ENCODE measurements around the gene CEMIP. TPM values are rescaled to one million over a fixed set of nuclear protein-coding genes. Genes with fewer than 3 reads are reported as not detected.

Gene CEMIP
- polyA plus RNA-seq, 1 of the 3 experiments (the other 2 are of a cell fraction) = 27.8 TPM

DNA sequence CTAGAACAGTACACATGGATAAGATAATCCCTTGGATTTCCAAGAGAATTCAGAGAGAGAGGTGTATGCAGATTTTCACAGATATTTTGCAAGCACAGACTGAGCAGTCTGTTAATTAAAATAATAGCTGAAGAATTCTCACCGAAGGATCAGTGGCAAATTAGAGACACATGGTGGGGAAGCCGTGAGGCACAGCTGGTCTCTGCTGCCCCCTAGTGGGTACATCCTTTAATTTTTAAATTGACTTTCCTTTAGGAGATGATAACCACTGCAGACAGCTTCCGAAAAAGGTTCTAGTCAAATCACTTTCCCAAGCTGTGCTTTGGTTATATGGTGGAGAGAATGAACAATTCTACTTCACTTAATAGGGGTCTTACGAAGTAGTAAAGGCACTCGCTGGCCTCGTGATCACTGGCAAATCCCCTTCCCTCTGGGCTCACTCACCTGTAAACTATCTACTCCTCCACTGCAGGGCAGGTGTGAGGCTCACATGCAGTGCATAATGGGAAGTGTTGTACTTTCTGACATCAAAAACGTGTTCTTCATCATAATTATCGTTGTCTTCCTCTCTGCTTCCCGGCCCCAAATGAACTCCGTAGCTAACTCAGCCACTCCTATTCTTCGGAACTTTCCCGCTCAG, 191.0 kb downstream of the CEMIP start (continued):
- TF ChIP-seq, protein P1, sequence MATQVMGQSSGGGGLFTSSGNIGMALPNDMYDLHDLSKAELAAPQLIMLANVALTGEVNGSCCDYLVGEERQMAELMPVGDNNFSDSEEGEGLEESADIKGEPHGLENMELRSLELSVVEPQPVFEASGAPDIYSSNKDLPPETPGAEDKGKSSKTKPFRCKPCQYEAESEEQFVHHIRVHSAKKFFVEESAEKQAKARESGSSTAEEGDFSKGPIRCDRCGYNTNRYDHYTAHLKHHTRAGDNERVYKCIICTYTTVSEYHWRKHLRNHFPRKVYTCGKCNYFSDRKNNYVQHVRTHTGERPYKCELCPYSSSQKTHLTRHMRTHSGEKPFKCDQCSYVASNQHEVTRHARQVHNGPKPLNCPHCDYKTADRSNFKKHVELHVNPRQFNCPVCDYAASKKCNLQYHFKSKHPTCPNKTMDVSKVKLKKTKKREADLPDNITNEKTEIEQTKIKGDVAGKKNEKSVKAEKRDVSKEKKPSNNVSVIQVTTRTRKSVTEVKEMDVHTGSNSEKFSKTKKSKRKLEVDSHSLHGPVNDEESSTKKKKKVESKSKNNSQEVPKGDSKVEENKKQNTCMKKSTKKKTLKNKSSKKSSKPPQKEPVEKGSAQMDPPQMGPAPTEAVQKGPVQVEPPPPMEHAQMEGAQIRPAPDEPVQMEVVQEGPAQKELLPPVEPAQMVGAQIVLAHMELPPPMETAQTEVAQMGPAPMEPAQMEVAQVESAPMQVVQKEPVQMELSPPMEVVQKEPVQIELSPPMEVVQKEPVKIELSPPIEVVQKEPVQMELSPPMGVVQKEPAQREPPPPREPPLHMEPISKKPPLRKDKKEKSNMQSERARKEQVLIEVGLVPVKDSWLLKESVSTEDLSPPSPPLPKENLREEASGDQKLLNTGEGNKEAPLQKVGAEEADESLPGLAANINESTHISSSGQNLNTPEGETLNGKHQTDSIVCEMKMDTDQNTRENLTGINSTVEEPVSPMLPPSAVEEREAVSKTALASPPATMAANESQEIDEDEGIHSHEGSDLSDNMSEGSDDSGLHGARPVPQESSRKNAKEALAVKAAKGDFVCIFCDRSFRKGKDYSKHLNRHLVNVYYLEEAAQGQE (IDR thresholded peaks at IDR 0.05; ENCODE audit: low read depth, low read length) = no peak
- no peak for TF ChIP-seq POLR2AphosphoS5 (IDR thresholded peaks at IDR 0.05; ENCODE audit: low read depth, low read length)
- no peak for TF ChIP-seq TEAD4 (IDR thresholded peaks at IDR 0.05; ENCODE audit: borderline replicate concordance, insufficient read depth)
- TF ChIP-seq, protein P2, sequence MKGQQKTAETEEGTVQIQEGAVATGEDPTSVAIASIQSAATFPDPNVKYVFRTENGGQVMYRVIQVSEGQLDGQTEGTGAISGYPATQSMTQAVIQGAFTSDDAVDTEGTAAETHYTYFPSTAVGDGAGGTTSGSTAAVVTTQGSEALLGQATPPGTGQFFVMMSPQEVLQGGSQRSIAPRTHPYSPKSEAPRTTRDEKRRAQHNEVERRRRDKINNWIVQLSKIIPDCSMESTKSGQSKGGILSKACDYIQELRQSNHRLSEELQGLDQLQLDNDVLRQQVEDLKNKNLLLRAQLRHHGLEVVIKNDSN (IDR thresholded peaks at IDR 0.05; ENCODE audit: borderline replicate concordance, low read depth) = no peak
- TF ChIP-seq EP300 (IDR thresholded peaks at IDR 0.05; ENCODE audit: borderline replicate concordance in 1 of 2, low read depth in 1 of 2, low read length in 1 of 2) = no peak
- TF ChIP-seq FOXJ3 (CRISPR knock-in tag; IDR thresholded peaks at IDR 0.05) = no peak
- TF ChIP-seq NRF1 (IDR thresholded peaks at IDR 0.05; ENCODE audit: low read depth, low read length) = no peak
- TF ChIP-seq, protein P3, sequence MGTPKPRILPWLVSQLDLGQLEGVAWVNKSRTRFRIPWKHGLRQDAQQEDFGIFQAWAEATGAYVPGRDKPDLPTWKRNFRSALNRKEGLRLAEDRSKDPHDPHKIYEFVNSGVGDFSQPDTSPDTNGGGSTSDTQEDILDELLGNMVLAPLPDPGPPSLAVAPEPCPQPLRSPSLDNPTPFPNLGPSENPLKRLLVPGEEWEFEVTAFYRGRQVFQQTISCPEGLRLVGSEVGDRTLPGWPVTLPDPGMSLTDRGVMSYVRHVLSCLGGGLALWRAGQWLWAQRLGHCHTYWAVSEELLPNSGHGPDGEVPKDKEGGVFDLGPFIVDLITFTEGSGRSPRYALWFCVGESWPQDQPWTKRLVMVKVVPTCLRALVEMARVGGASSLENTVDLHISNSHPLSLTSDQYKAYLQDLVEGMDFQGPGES (IDR thresholded peaks at IDR 0.05; ENCODE audit: low read depth, low read length) = no peak

DNA sequence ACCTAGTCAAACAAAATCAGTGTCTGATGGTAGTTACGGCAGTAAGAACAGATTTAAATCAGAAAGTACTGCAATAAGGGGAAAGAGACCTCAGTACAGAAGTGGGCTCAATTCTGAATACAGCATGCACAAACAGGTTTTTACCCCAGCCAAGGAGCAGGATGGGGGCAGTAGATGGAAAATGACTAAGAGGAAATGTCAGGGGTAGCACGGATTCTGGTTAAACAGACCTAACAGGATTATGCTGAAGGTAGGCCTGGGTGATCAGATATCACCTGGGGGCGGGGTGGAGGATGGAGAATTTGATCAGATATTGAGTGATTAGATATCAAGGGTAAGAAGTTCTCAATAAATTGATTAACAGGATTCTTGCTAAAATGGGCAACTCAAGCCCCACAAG, 191.5 kb downstream of the CEMIP start:
- POLR2A ChIA-PET = no interaction called here
- H3K9ac ChIP-seq = no peak overlapping the region
- peaks cover 0 to 5% of the 10 kb centered on the region in 2 experiments for H3K36me3 ChIP-seq (replicated peaks in 1 of 2; ENCODE audit: control insufficient read depth in 1 of 2, insufficient read depth in 2 of 2, low read length in 1 of 2)
- H3K9me3 ChIP-seq = no peaks in the 10 kb centered on the region
- no peak for DNase-seq
- 74% methylated on average over 3 of the region's 3 CpGs for WGBS (ENCODE audit: low lambda C conversion rate)
- no peak overlapping the region for H3K4me3 ChIP-seq (ENCODE audit: low read depth in 2 of 2, low read length in 1 of 2)
- no peak overlapping the region for H3K27ac ChIP-seq (ENCODE audit: low read depth in 2 of 2, low read length in 1 of 2)
- no peak for TF ChIP-seq EP300 (IDR thresholded peaks at IDR 0.05; ENCODE audit: borderline replicate concordance in 1 of 2, low read depth in 1 of 2, low read length in 1 of 2)
- TF ChIP-seq, protein P3 (IDR thresholded peaks at IDR 0.05; ENCODE audit: low read depth, low read length) = no peak
- no peak for TF ChIP-seq JUND (IDR thresholded peaks at IDR 0.05)
- no peak for TF ChIP-seq FOXM1 (IDR thresholded peaks at IDR 0.05; ENCODE audit: low read depth)
- TF ChIP-seq, protein P4, sequence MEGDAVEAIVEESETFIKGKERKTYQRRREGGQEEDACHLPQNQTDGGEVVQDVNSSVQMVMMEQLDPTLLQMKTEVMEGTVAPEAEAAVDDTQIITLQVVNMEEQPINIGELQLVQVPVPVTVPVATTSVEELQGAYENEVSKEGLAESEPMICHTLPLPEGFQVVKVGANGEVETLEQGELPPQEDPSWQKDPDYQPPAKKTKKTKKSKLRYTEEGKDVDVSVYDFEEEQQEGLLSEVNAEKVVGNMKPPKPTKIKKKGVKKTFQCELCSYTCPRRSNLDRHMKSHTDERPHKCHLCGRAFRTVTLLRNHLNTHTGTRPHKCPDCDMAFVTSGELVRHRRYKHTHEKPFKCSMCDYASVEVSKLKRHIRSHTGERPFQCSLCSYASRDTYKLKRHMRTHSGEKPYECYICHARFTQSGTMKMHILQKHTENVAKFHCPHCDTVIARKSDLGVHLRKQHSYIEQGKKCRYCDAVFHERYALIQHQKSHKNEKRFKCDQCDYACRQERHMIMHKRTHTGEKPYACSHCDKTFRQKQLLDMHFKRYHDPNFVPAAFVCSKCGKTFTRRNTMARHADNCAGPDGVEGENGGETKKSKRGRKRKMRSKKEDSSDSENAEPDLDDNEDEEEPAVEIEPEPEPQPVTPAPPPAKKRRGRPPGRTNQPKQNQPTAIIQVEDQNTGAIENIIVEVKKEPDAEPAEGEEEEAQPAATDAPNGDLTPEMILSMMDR (IDR thresholded peaks at IDR 0.05) = no peak
- TF ChIP-seq, protein P5, sequence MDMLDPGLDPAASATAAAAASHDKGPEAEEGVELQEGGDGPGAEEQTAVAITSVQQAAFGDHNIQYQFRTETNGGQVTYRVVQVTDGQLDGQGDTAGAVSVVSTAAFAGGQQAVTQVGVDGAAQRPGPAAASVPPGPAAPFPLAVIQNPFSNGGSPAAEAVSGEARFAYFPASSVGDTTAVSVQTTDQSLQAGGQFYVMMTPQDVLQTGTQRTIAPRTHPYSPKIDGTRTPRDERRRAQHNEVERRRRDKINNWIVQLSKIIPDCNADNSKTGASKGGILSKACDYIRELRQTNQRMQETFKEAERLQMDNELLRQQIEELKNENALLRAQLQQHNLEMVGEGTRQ (IDR thresholded peaks at IDR 0.05; ENCODE audit: borderline replicate concordance, low read depth, low read length) = no peak
- TF ChIP-seq YY1 (IDR thresholded peaks at IDR 0.05; ENCODE audit: low read depth) = no peak
- peaks cover 16% of the 10 kb centered on the region for H3K79me2 ChIP-seq (ENCODE audit: insufficient read depth)
- 0 out of 2 replicates have a peak, but pooled peaks cover 3% of the 10 kb centered on the region for H4K20me1 ChIP-seq (ENCODE audit: insufficient read depth)
- peaks cover 0 to 7% of the 10 kb centered on the region in 2 experiments; a peak in 1 of 4 replicates for H3K4me1 ChIP-seq (ENCODE audit: control insufficient read depth in 1 of 2, insufficient read depth in 2 of 2, low read depth in 1 of 2, low read length in 1 of 2)
- H3K9me2 ChIP-seq = no peaks in the 10 kb centered on the region
- no peaks in the 10 kb centered on the region for H3K27me3 ChIP-seq (ENCODE audit: insufficient read depth)
- no peak overlapping the region for H2AFZ ChIP-seq (ENCODE audit: low read depth)
- peaks cover 3% of the 10 kb centered on the region for H3F3A ChIP-seq (replicated peaks; ENCODE audit: insufficient read depth)
- H3K4me2 ChIP-seq = no peak overlapping the region
- CTCF ChIA-PET = interaction anchor here (0.6 to 6.3 kb wide), 52 partner anchors 9 to 1394 kb away, joined by 3 to 139 read pairs (median 6); partner anchors contain the start of genes ABHD17C, CEMIP and TLNRD1
